Measurements from ENCODE around the gene CYB561A3.

CYB561A3 gene

GRCh38 chr11:61345170-61345610, 16.5 kb downstream of the CYB561A3 start:
- Mint-ChIP-seq H3K4me1 (ENCODE audit: low read depth) (peaks cover 49% of the 10 kb centered on the region), H3K9me3 (no peaks in the 10 kb centered on the region), H3K27me3 (no peaks in the 10 kb centered on the region), H3K36me3 (ENCODE audit: low read depth) (peaks cover 75% of the 10 kb centered on the region), H3K27ac (no peak overlapping the region), H3K4me3 (no peak overlapping the region)
- intact Hi-C loops (cut with micrococcal nuclease): no loop called here

GRCh38 chr11:61343792-61344745, 17.6 kb downstream of the CYB561A3 start:
- H3K4me3 Mint-ChIP-seq: no peak overlapping the region
- intact Hi-C loops (cut with micrococcal nuclease): no loop called here
- no peak overlapping the region for H3K27ac Mint-ChIP-seq
- peaks cover 73% of the 10 kb centered on the region for H3K36me3 Mint-ChIP-seq (ENCODE audit: low read depth)
- H3K4me1 Mint-ChIP-seq (ENCODE audit: low read depth): peaks cover 37% of the 10 kb centered on the region
- no peaks in the 10 kb centered on the region for H3K9me3 Mint-ChIP-seq
- no peaks in the 10 kb centered on the region for H3K27me3 Mint-ChIP-seq

- H3K36me3 Mint-ChIP-seq (ENCODE audit: low read depth): peaks cover 67% of the 10 kb centered on the region
- H3K4me1 Mint-ChIP-seq (ENCODE audit: low read depth): peaks cover 30% of the 10 kb centered on the region
- no peaks in the 10 kb centered on the region for H3K9me3 Mint-ChIP-seq
- no peak overlapping the region for H3K4me3 Mint-ChIP-seq
- intact Hi-C loops (cut with micrococcal nuclease): no loop called here
- no peak overlapping the region for H3K27ac Mint-ChIP-seq
- H3K27me3 Mint-ChIP-seq: no peaks in the 10 kb centered on the region
Measured at GRCh38 chr11:61342207-61342803, 19.4 kb downstream of the CYB561A3 start.

- Mint-ChIP-seq H3K4me1 (ENCODE audit: low read depth) (peaks cover 32% of the 10 kb centered on the region), H3K36me3 (ENCODE audit: low read depth) (peaks cover 61% of the 10 kb centered on the region), H3K4me3 (no peak overlapping the region), H3K27me3 (no peaks in the 10 kb centered on the region), H3K27ac (no peak overlapping the region), H3K9me3 (no peaks in the 10 kb centered on the region)
- intact Hi-C loops (cut with micrococcal nuclease): no loop called here
Measured at GRCh38 chr11:61341706-61342105, 20.0 kb downstream of the CYB561A3 start.

- Mint-ChIP-seq H3K27ac (no peak overlapping the region), H3K27me3 (no peaks in the 10 kb centered on the region), H3K4me1 (ENCODE audit: low read depth) (peaks cover 29% of the 10 kb centered on the region), H3K36me3 (ENCODE audit: low read depth) (peaks cover 53% of the 10 kb centered on the region), H3K4me3 (no peak overlapping the region), H3K9me3 (no peaks in the 10 kb centered on the region)
- intact Hi-C loops (cut with micrococcal nuclease): no loop called here
Measured at GRCh38 chr11:61340979-61341378, 20.7 kb downstream of the CYB561A3 start.

- peaks cover 50% of the 10 kb centered on the region for H3K36me3 Mint-ChIP-seq (ENCODE audit: low read depth)
- no peak overlapping the region for H3K27ac Mint-ChIP-seq
- intact Hi-C loops (cut with micrococcal nuclease): loop anchor here (10.0 kb wide), 1 partner anchor 85 kb away; no protein-coding TSS in a partner anchor
- H3K9me3 Mint-ChIP-seq: no peaks in the 10 kb centered on the region
- H3K4me1 Mint-ChIP-seq (ENCODE audit: low read depth): peaks cover 27% of the 10 kb centered on the region
- H3K4me3 Mint-ChIP-seq: no peak overlapping the region
- no peaks in the 10 kb centered on the region for H3K27me3 Mint-ChIP-seq
Measured at GRCh38 chr11:61339490-61339878, 22.2 kb downstream of the CYB561A3 start.

GRCh38 chr11:61338783-61339489, 22.7 kb downstream of the CYB561A3 start:
- intact Hi-C loops (cut with micrococcal nuclease): loop anchor here (10.0 kb wide), 1 partner anchor 84 kb away; no protein-coding TSS in a partner anchor

GRCh38 chr11:61337706-61338470, 23.8 kb downstream of the CYB561A3 start:
- intact Hi-C loops (cut with micrococcal nuclease): loop anchor here (10.0 kb wide), 1 partner anchor 83 kb away; no protein-coding TSS in a partner anchor
- H3K4me3 Mint-ChIP-seq: no peak overlapping the region
- H3K9me3 Mint-ChIP-seq: no peaks in the 10 kb centered on the region
- H3K27ac Mint-ChIP-seq: peak overlapping the region; percentile 2
- H3K36me3 Mint-ChIP-seq (ENCODE audit: low read depth): peaks cover 54% of the 10 kb centered on the region
- no peaks in the 10 kb centered on the region for H3K27me3 Mint-ChIP-seq
- H3K4me1 Mint-ChIP-seq (ENCODE audit: low read depth): peaks cover 34% of the 10 kb centered on the region

More at GRCh38 chr11:61338783-61339489, 22.7 kb downstream of the CYB561A3 start:
- Mint-ChIP-seq H3K9me3 (no peaks in the 10 kb centered on the region), H3K4me3 (no peak overlapping the region), H3K27ac (no peak overlapping the region), H3K4me1 (ENCODE audit: low read depth) (peaks cover 27% of the 10 kb centered on the region), H3K27me3 (no peaks in the 10 kb centered on the region), H3K36me3 (ENCODE audit: low read depth) (peaks cover 50% of the 10 kb centered on the region)

- Mint-ChIP-seq H3K36me3 (ENCODE audit: low read depth) (peaks cover 52% of the 10 kb centered on the region), H3K27ac (no peak overlapping the region), H3K4me3 (no peak overlapping the region), H3K9me3 (no peaks in the 10 kb centered on the region), H3K4me1 (ENCODE audit: low read depth) (peaks cover 48% of the 10 kb centered on the region), H3K27me3 (no peaks in the 10 kb centered on the region)
- intact Hi-C loops (cut with micrococcal nuclease): loop anchor here (1.0 to 10.0 kb wide), 2 partner anchors 49 to 82 kb away; no protein-coding TSS in a partner anchor
Measured at GRCh38 chr11:61336171-61336935, 25.3 kb downstream of the CYB561A3 start.

- Mint-ChIP-seq H3K4me1 (ENCODE audit: low read depth) (peaks cover 48% of the 10 kb centered on the region), H3K9me3 (no peaks in the 10 kb centered on the region), H3K27me3 (no peaks in the 10 kb centered on the region), H3K27ac (no peak overlapping the region), H3K36me3 (ENCODE audit: low read depth) (peaks cover 51% of the 10 kb centered on the region), H3K4me3 (no peak overlapping the region)
- intact Hi-C loops (cut with micrococcal nuclease): loop anchor here (10.0 kb wide), 1 partner anchor 81 kb away; no protein-coding TSS in a partner anchor
Measured at GRCh38 chr11:61335355-61335710, 26.3 kb downstream of the CYB561A3 start.

- no peaks in the 10 kb centered on the region for H3K9me3 Mint-ChIP-seq
- H3K36me3 Mint-ChIP-seq (ENCODE audit: low read depth): peaks cover 54% of the 10 kb centered on the region
- intact Hi-C loops (cut with micrococcal nuclease): loop anchor here (10.0 kb wide), 1 partner anchor 80 kb away; no protein-coding TSS in a partner anchor
- H3K27me3 Mint-ChIP-seq: no peaks in the 10 kb centered on the region
- H3K27ac Mint-ChIP-seq: no peak overlapping the region
- no peak overlapping the region for H3K4me3 Mint-ChIP-seq
- H3K4me1 Mint-ChIP-seq (ENCODE audit: low read depth): peaks cover 53% of the 10 kb centered on the region
Measured at GRCh38 chr11:61334434-61335354, 27.0 kb downstream of the CYB561A3 start.
